ENCODE results near the gene HES2.
A peak's percentile ranks its signal among the peaks of the same experiment; 100 is the strongest.

HES2 gene

GRCh38 chr1:6416906-6417305 is 2.8 kb downstream of the HES2 start:
- no peak overlapping the region for H3K4me3 ChIP-seq (ENCODE audit: low read length)
- TF ChIP-seq, protein P1, sequence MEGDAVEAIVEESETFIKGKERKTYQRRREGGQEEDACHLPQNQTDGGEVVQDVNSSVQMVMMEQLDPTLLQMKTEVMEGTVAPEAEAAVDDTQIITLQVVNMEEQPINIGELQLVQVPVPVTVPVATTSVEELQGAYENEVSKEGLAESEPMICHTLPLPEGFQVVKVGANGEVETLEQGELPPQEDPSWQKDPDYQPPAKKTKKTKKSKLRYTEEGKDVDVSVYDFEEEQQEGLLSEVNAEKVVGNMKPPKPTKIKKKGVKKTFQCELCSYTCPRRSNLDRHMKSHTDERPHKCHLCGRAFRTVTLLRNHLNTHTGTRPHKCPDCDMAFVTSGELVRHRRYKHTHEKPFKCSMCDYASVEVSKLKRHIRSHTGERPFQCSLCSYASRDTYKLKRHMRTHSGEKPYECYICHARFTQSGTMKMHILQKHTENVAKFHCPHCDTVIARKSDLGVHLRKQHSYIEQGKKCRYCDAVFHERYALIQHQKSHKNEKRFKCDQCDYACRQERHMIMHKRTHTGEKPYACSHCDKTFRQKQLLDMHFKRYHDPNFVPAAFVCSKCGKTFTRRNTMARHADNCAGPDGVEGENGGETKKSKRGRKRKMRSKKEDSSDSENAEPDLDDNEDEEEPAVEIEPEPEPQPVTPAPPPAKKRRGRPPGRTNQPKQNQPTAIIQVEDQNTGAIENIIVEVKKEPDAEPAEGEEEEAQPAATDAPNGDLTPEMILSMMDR (conservative IDR thresholded peaks at IDR 0.05; ENCODE audit: low read depth, low read length) = no peak
- DNase-seq (ENCODE audit: low read depth) = no peak

DNA sequence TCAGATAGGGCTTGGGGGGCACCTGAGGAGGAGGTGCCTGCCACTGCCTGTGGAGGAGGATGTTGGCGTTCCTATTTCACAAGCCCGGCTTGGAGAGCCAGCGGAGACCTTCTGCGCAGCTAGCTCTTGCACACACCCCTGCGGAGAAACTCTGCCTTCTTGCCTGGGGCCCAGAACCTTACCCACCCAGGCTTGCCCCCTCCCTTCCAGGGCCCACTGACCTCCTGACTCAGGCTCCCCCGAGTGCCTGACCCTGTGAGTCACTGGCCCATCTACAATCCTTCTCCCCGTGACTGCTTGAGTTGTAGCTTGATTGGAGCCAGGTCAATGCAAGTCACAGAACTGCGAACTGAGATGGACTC is 3.4 kb downstream of the HES2 start:
- TF ChIP-seq, protein P1 (conservative IDR thresholded peaks at IDR 0.05; ENCODE audit: low read depth, low read length) = no peak
- DNase-seq (ENCODE audit: low read depth) = no peak
- H3K4me3 ChIP-seq (ENCODE audit: low read length) = no peak overlapping the region

- H3K4me3 ChIP-seq (ENCODE audit: low read length) = no peak overlapping the region
- TF ChIP-seq, protein P1 (conservative IDR thresholded peaks at IDR 0.05; ENCODE audit: low read depth, low read length) = no peak
- DNase-seq (ENCODE audit: low read depth) = no peak
These were observed 4.7 kb downstream of the HES2 start for GRCh38 chr1:6414881-6415626.

DNA sequence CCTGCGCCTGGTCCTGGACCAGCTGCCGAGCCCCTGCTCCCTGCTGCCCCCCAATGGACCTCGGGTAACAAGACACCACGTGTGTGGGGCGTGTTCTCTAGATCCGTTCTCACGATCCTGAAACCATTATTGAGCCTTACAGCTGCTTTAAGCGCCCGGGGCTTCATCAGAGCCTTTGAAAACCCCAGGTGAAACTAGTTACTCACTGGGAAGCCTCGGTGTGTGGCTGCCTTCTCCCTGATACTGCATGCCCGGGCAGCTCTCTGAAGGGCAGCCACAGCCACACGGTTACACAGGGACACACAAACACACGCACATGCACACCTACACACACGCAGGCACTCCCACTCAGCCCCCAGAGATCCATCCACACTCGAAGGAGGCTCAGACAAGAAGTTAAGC is 5.3 kb downstream of the HES2 start:
- TF ChIP-seq, protein P1 (conservative IDR thresholded peaks at IDR 0.05; ENCODE audit: low read depth, low read length) = peak; percentile 74
- DNase-seq (ENCODE audit: low read depth) = no peak
- no peak overlapping the region for H3K4me3 ChIP-seq (ENCODE audit: low read length)

DNA sequence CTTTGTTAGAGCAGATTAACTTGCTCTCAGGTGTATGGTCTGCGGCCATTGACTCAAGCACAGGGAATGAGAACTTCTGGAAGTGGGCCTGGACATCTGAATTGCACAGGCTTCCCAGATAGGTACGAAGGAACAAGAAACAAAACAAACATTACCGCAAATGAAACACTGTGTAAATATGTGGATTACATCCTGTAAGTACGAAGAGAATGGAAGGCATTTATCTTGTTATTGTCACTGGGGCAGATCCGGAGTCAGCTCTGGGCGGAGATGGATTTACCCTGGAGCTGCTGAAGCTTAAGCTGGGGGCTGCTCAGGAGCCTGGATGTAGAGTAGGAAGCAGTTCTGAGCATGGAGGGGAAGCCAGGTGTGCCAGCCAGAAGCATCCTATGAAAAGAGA is 6.8 kb downstream of the HES2 start:
- H3K4me3 ChIP-seq (ENCODE audit: low read length) = no peak overlapping the region
- no peak for DNase-seq (ENCODE audit: low read depth)
- TF ChIP-seq, protein P1 (conservative IDR thresholded peaks at IDR 0.05; ENCODE audit: low read depth, low read length) = no peak

DNA sequence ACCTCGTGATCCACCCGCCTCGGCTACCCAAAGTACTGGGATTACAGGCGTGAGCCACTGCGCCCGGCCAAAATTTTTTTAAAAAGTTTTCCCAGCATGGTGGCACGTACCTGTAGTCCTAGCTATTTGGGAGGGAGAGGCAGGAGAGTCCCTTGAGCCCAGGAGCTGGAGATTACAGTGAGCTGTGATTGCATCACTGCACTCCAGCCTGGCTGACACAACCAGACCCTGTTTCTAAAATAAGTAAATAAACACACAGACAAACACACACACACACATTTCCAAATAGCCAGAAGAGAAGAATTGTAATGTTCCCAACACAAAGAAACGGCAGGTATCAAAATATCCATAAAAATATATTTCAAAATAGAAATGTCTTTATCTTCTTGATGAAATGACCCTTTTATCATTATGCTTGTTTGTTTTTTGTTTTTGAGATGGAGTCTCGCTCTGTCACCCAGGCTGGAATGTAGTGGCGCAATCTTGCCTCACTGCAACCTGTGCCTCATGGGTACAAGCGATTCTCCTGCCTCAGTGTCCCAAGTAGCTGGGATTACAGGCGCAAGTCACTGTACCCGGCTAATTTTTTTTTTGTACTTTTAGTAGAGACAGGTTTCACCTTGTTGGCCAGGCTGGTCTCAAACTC is 9.3 kb downstream of the HES2 start:
- no peak for DNase-seq (ENCODE audit: low read depth)
- TF ChIP-seq, protein P1 (conservative IDR thresholded peaks at IDR 0.05; ENCODE audit: low read depth, low read length) = no peak

GRCh38 chr1:6409733-6410132 is 10.0 kb downstream of the HES2 start:
- TF ChIP-seq, protein P1 (conservative IDR thresholded peaks at IDR 0.05; ENCODE audit: low read depth, low read length) = no peak
- no peak for DNase-seq (ENCODE audit: low read depth)
- H3K4me3 ChIP-seq (ENCODE audit: low read length) = no peak overlapping the region

More for the DNA sequence above, 9.3 kb downstream of the HES2 start:
- H3K4me3 ChIP-seq (ENCODE audit: low read length) = no peak overlapping the region

Measured in retinal pigment epithelial cell (primary cell).